ENCODE measurements around the gene ASTN2. TPM values are rescaled to one million over a fixed set of nuclear protein-coding genes. Genes with fewer than 3 reads are reported as not detected.

The ASTN2 gene
- total and polyA plus RNA-seq, 2 donors (not counting 3 experiments of a cell fraction or from before 2014, with no cell fraction given) = 1.0 to 1.9 TPM

DNA sequence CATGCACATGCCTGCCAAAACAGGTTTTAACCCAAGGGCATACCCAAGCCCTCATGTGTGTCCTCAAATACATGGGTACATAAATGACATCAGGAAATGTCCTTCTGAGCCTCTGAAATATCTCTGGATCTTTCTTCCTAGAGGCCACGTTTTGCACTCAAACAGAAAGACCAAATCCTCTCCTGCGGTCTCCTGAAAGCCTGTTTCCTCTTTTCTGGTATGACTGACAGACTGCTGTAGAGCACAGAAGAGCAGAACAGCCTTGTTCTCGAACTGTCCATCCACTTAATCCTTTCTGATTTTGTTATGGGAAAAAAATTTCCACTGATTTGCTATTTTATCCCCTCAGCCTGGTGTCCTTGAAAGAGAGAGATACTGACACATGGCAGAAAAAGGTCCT is 107.2 kb downstream of the ASTN2 start:
- BruUV-seq (replicated peaks) = no TSS peak
- no peaks in the 10 kb centered on the region for H3K79me2 ChIP-seq (ENCODE audit: control insufficient read depth, insufficient read depth, low read length)
- intact Hi-C loops (cut with micrococcal nuclease) = no loop called here
- no peak overlapping the region for H3K9ac ChIP-seq (replicated peaks; ENCODE audit: extremely low read depth, insufficient read depth, low read length)
- no peak overlapping the region for H3K4me3 ChIP-seq (replicated peaks in 1 of 3; ENCODE audit: insufficient read depth in 1 of 3, low read depth in 1 of 3, low read length in 3 of 3)
- peaks cover 2% of the 10 kb centered on the region for H3K9me3 ChIP-seq (replicated peaks; ENCODE audit: control insufficient read depth, insufficient read depth, low read length)
- H4K20me1 ChIP-seq (replicated peaks; ENCODE audit: control insufficient read depth, extremely low read depth, insufficient read depth, low read length) = no peaks in the 10 kb centered on the region
- H3K4me1 ChIP-seq (ENCODE audit: control insufficient read depth, extremely low read depth, insufficient read depth, low read length) = no peaks in the 10 kb centered on the region
- DNase-seq (ENCODE audit: low read depth, low spot score) (no peak), FAIRE-seq (no peak)
- no peak overlapping the region for H2AFZ ChIP-seq (ENCODE audit: low read depth, low read length)
- H3K27ac ChIP-seq (ENCODE audit: insufficient read depth, low read depth, low read length) = no peak overlapping the region
- no peaks in the 10 kb centered on the region for H3K27me3 ChIP-seq (ENCODE audit: control insufficient read depth in 2 of 2, insufficient read depth in 2 of 2, low read length in 2 of 2)
- ChIA-PET POLR2A (no interaction called here), CTCF (no interaction called here)
- H3K4me2 ChIP-seq (ENCODE audit: insufficient read depth, low read length) = no peak overlapping the region
- dilution Hi-C loops (cut with MboI; ENCODE audit: extremely low pct_ligation_motif_present, low sequenced_read_pairs) = no loop called here
- no peaks in the 10 kb centered on the region for H3K36me3 ChIP-seq (ENCODE audit: control insufficient read depth in 2 of 2, extremely low read depth in 1 of 2, insufficient read depth in 2 of 2, low read length in 2 of 2)
- H3K9me1 ChIP-seq (replicated peaks; ENCODE audit: control insufficient read depth, extremely low read depth, insufficient read depth, low read length) = no peaks in the 10 kb centered on the region
- TF ChIP-seq GATA2 (IDR thresholded peaks at IDR 0.05; ENCODE audit: insufficient read depth, insufficient read length, low read depth, low read length) = no peak
- no peak for TF ChIP-seq EZH2 (IDR thresholded peaks at IDR 0.05; ENCODE audit: borderline replicate concordance, low read depth, low read length, severe bottlenecking)
- no peak for TF ChIP-seq FOS (IDR thresholded peaks at IDR 0.05; ENCODE audit: borderline replicate concordance, insufficient read depth, low read length)
- no peak for TF ChIP-seq POLR2A (IDR thresholded peaks at IDR 0.05; ENCODE audit: low read depth, low read length)
- TF ChIP-seq POLR2AphosphoS5 (IDR thresholded peaks at IDR 0.05; ENCODE audit: insufficient read depth, low read depth, low read length) = no peak
- TF ChIP-seq, protein P1, sequence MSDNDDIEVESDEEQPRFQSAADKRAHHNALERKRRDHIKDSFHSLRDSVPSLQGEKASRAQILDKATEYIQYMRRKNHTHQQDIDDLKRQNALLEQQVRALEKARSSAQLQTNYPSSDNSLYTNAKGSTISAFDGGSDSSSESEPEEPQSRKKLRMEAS (IDR thresholded peaks at IDR 0.05; ENCODE audit: insufficient read depth, insufficient read length) = no peak
- no peak for TF ChIP-seq MYC (IDR thresholded peaks at IDR 0.05; ENCODE audit: low read depth, low read length)
- no peak for TF ChIP-seq JUN (IDR thresholded peaks at IDR 0.05; ENCODE audit: borderline replicate concordance, insufficient read depth, insufficient read length, low read depth)
- TF ChIP-seq, protein P2, sequence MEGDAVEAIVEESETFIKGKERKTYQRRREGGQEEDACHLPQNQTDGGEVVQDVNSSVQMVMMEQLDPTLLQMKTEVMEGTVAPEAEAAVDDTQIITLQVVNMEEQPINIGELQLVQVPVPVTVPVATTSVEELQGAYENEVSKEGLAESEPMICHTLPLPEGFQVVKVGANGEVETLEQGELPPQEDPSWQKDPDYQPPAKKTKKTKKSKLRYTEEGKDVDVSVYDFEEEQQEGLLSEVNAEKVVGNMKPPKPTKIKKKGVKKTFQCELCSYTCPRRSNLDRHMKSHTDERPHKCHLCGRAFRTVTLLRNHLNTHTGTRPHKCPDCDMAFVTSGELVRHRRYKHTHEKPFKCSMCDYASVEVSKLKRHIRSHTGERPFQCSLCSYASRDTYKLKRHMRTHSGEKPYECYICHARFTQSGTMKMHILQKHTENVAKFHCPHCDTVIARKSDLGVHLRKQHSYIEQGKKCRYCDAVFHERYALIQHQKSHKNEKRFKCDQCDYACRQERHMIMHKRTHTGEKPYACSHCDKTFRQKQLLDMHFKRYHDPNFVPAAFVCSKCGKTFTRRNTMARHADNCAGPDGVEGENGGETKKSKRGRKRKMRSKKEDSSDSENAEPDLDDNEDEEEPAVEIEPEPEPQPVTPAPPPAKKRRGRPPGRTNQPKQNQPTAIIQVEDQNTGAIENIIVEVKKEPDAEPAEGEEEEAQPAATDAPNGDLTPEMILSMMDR (IDR thresholded peaks at IDR 0.05; ENCODE audit: extremely low read depth in 1 of 2, insufficient read depth in 1 of 2, low read depth in 1 of 2, low read length in 2 of 2) = no peak

Data from endothelial cell of umbilical vein (primary cell).